HEK293 (cell line): ENCODE measurements around the gene MICAL3.

Experiments
- CTCF ChIA-PET: fragments of 350-600 bp; formaldehyde crosslinking; extraction: SDS; loops from one replicate; lab custom pipeline; 2021; ENCODE audit warnings: antibody characterized with exemption; lab: Yijun Ruan, JAX
- POLR2A ChIA-PET: fragments of 300-600 bp; formaldehyde crosslinking; extraction: SDS; loops from one replicate; lab custom pipeline; 2020; ENCODE audit warnings: antibody characterized with exemption, inconsistent platforms; lab: Yijun Ruan, JAX
- H3K27ac ChIP-seq: fragments of 200-500 bp; sonication (Bioruptor generic); 2 replicates; pipeline ENCODE4 v1.5.1; 2014; ENCODE audit warnings: low read depth, low read length, control low read depth, inconsistent platforms; ENCODE audit errors: extremely low read depth
- H3K36me3 ChIP-seq, 2 experiments: fragments of 200-500 bp in 1 of 2; sonication (Bioruptor generic) in 1 of 2; 1 replicate in 1 of 2; 2 replicates in 1 of 2; pipeline ENCODE4 v1.5.1; 2014 to 2017; ENCODE audit warnings: inconsistent platforms in 2 of 2, low read length in 2 of 2; ENCODE audit not compliant: control insufficient read depth in 2 of 2, insufficient read depth in 1 of 2
- H3K4me1 ChIP-seq: fragments of 200-500 bp; sonication (Bioruptor generic); 2 replicates; pipeline ENCODE4 v1.5.1; 2014; ENCODE audit warnings: mild to moderate bottlenecking, low read length, inconsistent platforms; ENCODE audit not compliant: control insufficient read depth, insufficient read depth
- H3K4me3 ChIP-seq: 2 replicates; pipeline ENCODE4 v1.5.1; 2011; ENCODE audit warnings: low read depth, mild to moderate bottlenecking, control low read depth, low read length, moderate library complexity
- H3K9me3 ChIP-seq: fragments of 200-500 bp; sonication (Bioruptor generic); 2 replicates; pipeline ENCODE4 v1.5.1; 2014; ENCODE audit warnings: low read depth, low read length, inconsistent platforms; ENCODE audit not compliant: control insufficient read depth, insufficient read depth
- HIC1 ChIP-seq: fragments of 450-650 bp; formaldehyde crosslinking; IDR thresholded peaks from 2 replicates; pipeline ENCODE4 v1.5.1; 2016; ENCODE audit warnings: missing biosample characterization, missing genetic modification characterization
- MEIS1 ChIP-seq: sonication (generic); formaldehyde crosslinking; IDR thresholded peaks from 2 replicates; pipeline ENCODE4 v1.8.1; 2022; ENCODE audit warnings: missing genetic modification reagents, mild to moderate bottlenecking, borderline replicate concordance
- REPIN1 ChIP-seq: fragments of 450-650 bp; formaldehyde crosslinking; IDR thresholded peaks from 2 replicates; pipeline ENCODE4 v1.5.1; 2017; ENCODE audit warnings: missing biosample characterization, missing genetic modification characterization, low read depth
- SCRT2 ChIP-seq: fragments of 450-650 bp; formaldehyde crosslinking; IDR thresholded peaks from 2 replicates; pipeline ENCODE4 v1.5.1; 2016; ENCODE audit warnings: missing biosample characterization, missing genetic modification characterization
- ZBTB48 ChIP-seq: fragments of 450-650 bp; formaldehyde crosslinking; IDR thresholded peaks from 2 replicates; pipeline ENCODE4 v1.5.1; 2016; ENCODE audit warnings: missing biosample characterization, missing genetic modification characterization
- ZEB2 ChIP-seq: fragments of 450-650 bp; formaldehyde crosslinking; IDR thresholded peaks from 2 replicates; pipeline ENCODE4 v1.5.1; 2016; ENCODE audit warnings: missing biosample characterization, missing genetic modification characterization
- ZFP3 ChIP-seq: fragments of 450-650 bp; formaldehyde crosslinking; IDR thresholded peaks from 2 replicates; pipeline ENCODE4 v1.5.1; 2016; ENCODE audit warnings: low read depth, missing biosample characterization, missing genetic modification characterization
- ZIC2 ChIP-seq: fragments of 450-650 bp; formaldehyde crosslinking; IDR thresholded peaks from 2 replicates; pipeline ENCODE4 v1.5.1; 2016; ENCODE audit warnings: missing biosample characterization, missing genetic modification characterization
- ZNF146 ChIP-seq: fragments of 450-650 bp; formaldehyde crosslinking; IDR thresholded peaks from 2 replicates; pipeline ENCODE4 v1.5.1; 2016; ENCODE audit warnings: missing biosample characterization, missing genetic modification characterization
- ZNF148 ChIP-seq: fragments of 450-650 bp; formaldehyde crosslinking; IDR thresholded peaks from 2 replicates; pipeline ENCODE4 v1.5.0; 2017; ENCODE audit warnings: missing biosample characterization, missing genetic modification characterization, borderline replicate concordance
- ZNF157 ChIP-seq: fragments of 450-650 bp; formaldehyde crosslinking; IDR thresholded peaks from 2 replicates; pipeline ENCODE4 v1.5.1; 2016; ENCODE audit warnings: missing biosample characterization, missing genetic modification characterization
- ZNF18 ChIP-seq: fragments of 450-650 bp; formaldehyde crosslinking; IDR thresholded peaks from 2 replicates; pipeline ENCODE4 v1.5.1; 2016; ENCODE audit warnings: missing biosample characterization, missing genetic modification characterization
- ZNF211 ChIP-seq: fragments of 450-650 bp; formaldehyde crosslinking; IDR thresholded peaks from 2 replicates; pipeline ENCODE4 v1.5.1; 2016; ENCODE audit warnings: low read depth, missing biosample characterization, missing genetic modification characterization
- ZNF23 ChIP-seq: fragments of 450-650 bp; formaldehyde crosslinking; IDR thresholded peaks from 2 replicates; pipeline ENCODE4 v1.5.1; 2016; ENCODE audit warnings: missing biosample characterization, missing genetic modification characterization, borderline replicate concordance
- ZNF311 ChIP-seq: fragments of 450-650 bp; formaldehyde crosslinking; IDR thresholded peaks from 2 replicates; pipeline ENCODE4 v1.5.1; 2017; ENCODE audit warnings: missing biosample characterization, missing genetic modification characterization, borderline replicate concordance
- ZNF404 ChIP-seq: fragments of 450-650 bp; formaldehyde crosslinking; IDR thresholded peaks from 2 replicates; pipeline ENCODE4 v1.5.1; 2017; ENCODE audit warnings: missing biosample characterization, missing genetic modification characterization
- ZNF501 ChIP-seq: fragments of 450-650 bp; formaldehyde crosslinking; IDR thresholded peaks from 2 replicates; pipeline ENCODE4 v1.5.1; 2016; ENCODE audit warnings: missing biosample characterization, missing genetic modification characterization
- ZNF544 ChIP-seq: fragments of 450-650 bp; formaldehyde crosslinking; IDR thresholded peaks from 2 replicates; pipeline ENCODE4 v1.5.0; 2017; ENCODE audit warnings: missing biosample characterization, missing genetic modification characterization
- ZNF654 ChIP-seq: fragments of 450-650 bp; formaldehyde crosslinking; IDR thresholded peaks from 2 replicates; pipeline ENCODE4 v1.5.1; 2016; ENCODE audit warnings: low read depth, missing biosample characterization, missing genetic modification characterization
- ZNF776 ChIP-seq: fragments of 450-650 bp; formaldehyde crosslinking; IDR thresholded peaks from 2 replicates; pipeline ENCODE4 v1.5.0; 2017; ENCODE audit warnings: missing biosample characterization, missing genetic modification characterization, borderline replicate concordance
- ZNF843 ChIP-seq: fragments of 450-650 bp; formaldehyde crosslinking; IDR thresholded peaks from 2 replicates; pipeline ENCODE4 v1.5.1; 2016; ENCODE audit warnings: missing biosample characterization, missing genetic modification characterization
- ZSCAN16 ChIP-seq: fragments of 450-650 bp; formaldehyde crosslinking; IDR thresholded peaks from 2 replicates; pipeline ENCODE4 v1.5.1; 2016; ENCODE audit warnings: missing biosample characterization, missing genetic modification characterization
- TF ChIP-seq, protein P1 (sequence below): fragments of 450-650 bp; formaldehyde crosslinking; IDR thresholded peaks from 2 replicates; pipeline ENCODE4 v1.5.1; 2016; ENCODE audit warnings: missing biosample characterization, missing genetic modification characterization

The MICAL3 gene

DNA sequence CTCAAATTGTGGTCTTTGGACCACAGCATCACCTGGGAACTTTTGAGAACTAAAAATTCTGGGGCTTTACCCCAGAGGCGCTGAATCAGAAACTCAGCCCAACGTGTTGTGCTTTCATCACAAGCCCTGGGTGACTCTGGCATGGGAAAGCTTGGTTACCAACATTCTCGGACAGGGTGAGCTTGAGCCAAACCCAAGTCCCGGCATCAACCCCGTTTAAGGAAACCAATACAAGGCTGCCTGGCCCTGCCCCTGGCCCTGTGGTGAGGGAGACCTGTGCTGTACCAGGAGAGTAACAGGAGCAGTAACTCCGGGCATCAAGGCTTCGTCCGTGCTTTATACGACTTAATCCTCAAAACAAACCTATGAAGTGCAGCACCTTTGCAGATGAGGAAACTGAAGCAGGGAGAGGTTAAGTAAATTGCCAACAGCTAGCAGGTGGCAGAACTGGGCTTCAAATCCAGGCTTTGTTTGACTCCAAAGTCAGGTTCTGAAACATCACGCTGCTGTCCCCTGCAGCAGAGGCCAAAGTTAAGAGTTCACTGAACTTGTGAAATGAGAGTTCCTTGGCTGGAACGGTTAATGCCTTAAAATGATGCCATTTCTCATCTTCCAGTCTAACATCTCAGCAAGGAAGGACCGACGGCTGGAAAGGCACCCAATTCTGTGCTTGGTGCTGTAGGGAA lies 186.0 kb downstream of the MICAL3 start:
- TF ChIP-seq ZNF404 (tag by site-specific recombination) (no peak), ZNF654 (no peak)
- Histone ChIP-seq H3K4me1 (no peaks in the 10 kb centered on the region), H3K27ac (no peak overlapping the region), H3K4me3 (no peak overlapping the region), H3K36me3 (peaks cover 0 to 57% of the 10 kb centered on the region in 2 experiments; a peak in 2 of 3 replicates), H3K9me3 (no peaks in the 10 kb centered on the region)
- ChIA-PET POLR2A (interaction anchor here (0.6 kb wide), 2 partner anchors 136 to 163 kb away, joined by 3 to 5 read pairs; no protein-coding TSS in a partner anchor), CTCF (interaction anchor here (1.2 kb wide), 1 partner anchor 8 kb away, joined by 6 read pairs; no protein-coding TSS in a partner anchor)

- POLR2A ChIA-PET: interaction anchor here (0.5 kb wide), 1 partner anchor 247 kb away, joined by 8 read pairs; no protein-coding TSS in a partner anchor
- Histone ChIP-seq H3K36me3 (peaks cover 0 to 58% of the 10 kb centered on the region in 2 experiments; a peak in 2 of 3 replicates), H3K4me3 (no peak overlapping the region), H3K4me1 (no peaks in the 10 kb centered on the region), H3K9me3 (no peaks in the 10 kb centered on the region), H3K27ac (no peak overlapping the region)
- no peak for TF ChIP-seq ZNF404 (tag by site-specific recombination)
- TF ChIP-seq ZNF146 (tag by site-specific recombination): no peak
- no peak for TF ChIP-seq ZNF18 (tag by site-specific recombination)
- TF ChIP-seq ZEB2 (tag by site-specific recombination): no peak
- no peak for TF ChIP-seq ZNF776 (tag by site-specific recombination)
- no peak for TF ChIP-seq SCRT2 (tag by site-specific recombination)
- no peak for TF ChIP-seq ZIC2 (tag by site-specific recombination)
- no peak for TF ChIP-seq ZSCAN16 (tag by site-specific recombination)
- TF ChIP-seq ZNF23: no peak
- TF ChIP-seq ZNF157 (tag by site-specific recombination): no peak
- TF ChIP-seq ZNF544 (tag by site-specific recombination): no peak
- TF ChIP-seq ZNF311: no peak
- no peak for TF ChIP-seq HIC1 (tag by site-specific recombination)
- CTCF ChIA-PET: interaction anchor here (10.1 kb wide), 1 partner anchor 238 kb away, joined by 279 read pairs; the partner anchor contains the start of gene PEX26
Measured at GRCh38 chr22:17836992-17837742, 187.2 kb downstream of the MICAL3 start.

DNA sequence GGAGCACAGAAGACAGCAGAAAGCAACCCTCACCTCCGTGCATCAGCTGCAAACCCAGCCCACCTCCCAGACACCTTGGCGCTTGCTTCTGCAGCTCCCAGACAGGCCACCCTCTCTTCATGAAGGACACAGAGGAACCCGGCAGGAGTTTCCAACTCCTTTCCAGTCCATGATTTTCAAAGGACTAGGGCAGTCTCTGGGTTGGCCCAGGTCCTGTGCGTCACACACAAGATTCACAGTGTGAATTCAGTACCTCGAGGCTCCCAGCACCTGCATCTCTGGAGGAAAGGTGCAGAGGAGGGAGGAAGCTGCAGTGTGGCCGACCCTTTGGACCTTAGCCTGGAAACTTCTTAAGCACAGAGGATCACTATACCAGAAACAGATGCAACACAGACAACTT lies 189.1 kb downstream of the MICAL3 start:
- CTCF ChIA-PET: interaction anchor here (10.1 kb wide), 1 partner anchor 240 kb away, joined by 279 read pairs; the partner anchor contains the start of gene PEX26
- POLR2A ChIA-PET: no interaction called here
- no peak for TF ChIP-seq ZFP3
- no peak for TF ChIP-seq REPIN1 (tag by site-specific recombination)
- no peak for TF ChIP-seq ZNF501 (tag by site-specific recombination)
- TF ChIP-seq ZBTB48: no peak
- no peak for TF ChIP-seq ZNF148
- no peak for TF ChIP-seq ZNF211
- no peak for TF ChIP-seq MEIS1 (CRISPR knock-in tag)
- TF ChIP-seq ZNF23: no peak
- TF ChIP-seq ZNF843 (tag by site-specific recombination): no peak
- TF ChIP-seq, protein P1, sequence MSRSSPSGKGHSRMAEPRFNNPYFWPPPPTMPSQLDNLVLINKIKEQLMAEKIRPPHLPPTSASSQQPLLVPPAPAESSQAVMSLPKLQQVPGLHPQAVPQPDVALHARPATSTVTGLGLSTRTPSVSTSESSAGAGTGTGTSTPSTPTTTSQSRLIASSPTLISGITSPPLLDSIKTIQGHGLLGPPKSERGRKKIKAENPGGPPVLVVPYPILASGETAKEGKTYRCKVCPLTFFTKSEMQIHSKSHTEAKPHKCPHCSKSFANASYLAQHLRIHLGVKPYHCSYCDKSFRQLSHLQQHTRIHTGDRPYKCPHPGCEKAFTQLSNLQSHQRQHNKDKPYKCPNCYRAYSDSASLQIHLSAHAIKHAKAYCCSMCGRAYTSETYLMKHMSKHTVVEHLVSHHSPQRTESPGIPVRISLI (tag by site-specific recombination): no peak

More for the DNA sequence above, 189.1 kb downstream of the MICAL3 start:
- Histone ChIP-seq H3K9me3 (no peaks in the 10 kb centered on the region), H3K4me1 (no peaks in the 10 kb centered on the region), H3K4me3 (no peak overlapping the region), H3K36me3 (peaks cover 0 to 51% of the 10 kb centered on the region in 2 experiments; a peak in 2 of 3 replicates), H3K27ac (no peak overlapping the region)
